Esophagus muscularis mucosa (tissue), 4 donors: Measurements from ENCODE around the gene ETV3. TPM values are rescaled to one million over a fixed set of nuclear protein-coding genes. Genes with fewer than 3 reads are reported as not detected.

Experiments
- DNase-seq: peaks from one replicate; pipeline ENCODE4 v3.0.0-alpha.2; 2017; ENCODE audit errors: extremely low spot score
- H3K27ac ChIP-seq, 4 donors: fragments of 200-600 bp; sonication (generic); replicated peaks in 1 of 4; 1 replicate in 3 of 4; 2 replicates in 1 of 4; pipeline ENCODE4 v1.5.1; 2016 to 2019; ENCODE audit warnings: mild to moderate bottlenecking in 1 of 4
- H3K27me3 ChIP-seq, 4 donors: fragments of 200-600 bp; sonication (generic); one replicate each; pipeline versions ENCODE4 v1.5.1 to v1.6.0; 2016 to 2019
- H3K36me3 ChIP-seq, 4 donors: fragments of 200-600 bp; sonication (generic); one replicate each; pipeline ENCODE4 v1.5.1; 2016 to 2019
- H3K4me1 ChIP-seq, 4 donors: fragments of 200-600 bp; sonication (generic); one replicate each; pipeline ENCODE4 v1.5.1; 2016 to 2019
- H3K4me3 ChIP-seq, 4 donors: fragments of 200-600 bp; sonication (generic); 1 replicate in 2 of 4; 2 replicates in 2 of 4; pipeline ENCODE4 v1.5.1; 2016 to 2019; ENCODE audit warnings: mild to moderate bottlenecking in 4 of 4, moderate library complexity in 1 of 4
- H3K9me3 ChIP-seq, 4 donors: fragments of 200-600 bp; sonication (generic); 1 replicate in 3 of 4; 2 replicates in 1 of 4; pipeline ENCODE4 v1.5.1; 2016 to 2019
- EP300 ChIP-seq: sonication (generic); formaldehyde crosslinking; IDR thresholded peaks from one replicate; pipeline ENCODE4 v1.6.1; 2017; ENCODE audit warnings: antibody characterized with exemption
- POLR2A ChIP-seq: fragments of 450-650 bp; IDR thresholded peaks from one replicate; pipeline ENCODE4 v1.6.1; 2017; ENCODE audit warnings: antibody characterized with exemption, moderate library complexity, mild to moderate bottlenecking, low read depth
- POLR2AphosphoS5 ChIP-seq, 2 donors: sonication (generic); formaldehyde crosslinking; IDR thresholded peaks; one replicate each; pipeline ENCODE4 v1.6.1; 2017; ENCODE audit warnings: antibody characterized with exemption in 2 of 2
- WGBS: methylation state at CpG from one replicate; pipeline ENCODE4 v1.1.5; 2018; 5-methylcytosine and 5-hydroxymethylcytosine counted together
- intact Hi-C: fragments of 100-400 bp; cut with DNase I; formaldehyde crosslinking; loops from one replicate; pipeline ENCODE4 v1.15.1; 2023
- total RNA-seq, 4 donors: library from RNA; depleted of rRNA; stranded (reverse); fragments of >200 nt; gene quantifications; one replicate each; pipeline versions ENCODE4 v1.1.0 to v1.2.1, GENCODE V29; 2016
- TF ChIP-seq, protein P1 (sequence below), 3 experiments: fragments of 200-600 bp in 2 of 3; fragments of 450-650 bp in 1 of 3; sonication (generic) in 2 of 3; IDR thresholded peaks; one replicate each; pipeline ENCODE4 v1.5.1; 2017 to 2019; ENCODE audit warnings: antibody characterized with exemption in 3 of 3, mild to moderate bottlenecking in 2 of 3, moderate library complexity in 1 of 3

ETV3 gene
- total RNA-seq, 4 donors from 2014 or later: 16.6 to 20.0 (median 19.2) TPM

DNA sequence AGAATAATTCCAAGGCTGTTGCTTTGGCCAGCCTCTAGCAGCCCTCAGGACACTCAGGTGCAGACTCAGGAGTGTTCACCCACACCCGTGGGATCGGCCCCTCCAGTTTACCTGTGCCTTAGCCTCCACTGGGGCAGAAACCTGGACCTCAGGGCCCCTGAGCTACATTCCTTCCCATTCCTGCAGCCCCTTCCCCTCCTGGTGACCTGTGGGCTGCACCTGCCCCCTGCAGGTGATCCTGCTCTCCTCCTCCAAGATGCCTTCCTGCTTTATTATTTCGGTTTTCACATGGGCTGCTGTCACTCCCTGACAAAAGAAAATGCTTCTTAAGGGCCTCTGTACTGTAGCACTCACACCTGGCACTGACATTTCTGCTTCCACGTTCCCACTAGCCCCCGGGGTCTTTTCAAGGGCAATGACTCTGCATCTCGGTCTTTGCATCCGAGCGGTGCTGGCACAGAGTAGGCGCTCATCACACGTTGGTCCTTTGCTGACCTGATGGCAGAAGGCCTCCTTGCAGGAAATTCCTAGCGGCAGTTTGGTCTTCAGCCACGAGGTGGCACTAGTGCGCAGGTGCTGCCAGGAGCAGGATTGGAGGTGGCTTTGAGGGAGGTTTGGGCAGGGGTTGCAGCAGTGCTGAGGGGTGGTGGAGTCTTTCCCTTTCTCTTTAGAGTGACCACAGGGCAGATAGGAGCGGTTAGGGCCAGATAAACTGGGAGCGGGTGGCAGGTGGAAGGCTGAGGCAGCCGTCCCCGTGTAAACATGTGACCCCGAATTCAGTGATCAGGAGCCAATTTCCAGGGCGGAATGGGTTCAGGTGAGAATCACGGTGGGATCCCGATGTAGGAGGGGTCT lies 25.3 kb upstream of the ETV3 start:
- Histone ChIP-seq H3K36me3 (no peaks in the 10 kb centered on the region), H3K27ac (no peak overlapping the region), H3K9me3 (no peaks in the 10 kb centered on the region), H3K4me1 (peaks cover 0 to 5% (median 2%) of the 10 kb centered on the region in 4 donors), H3K27me3 (peaks cover 0 to 23% (median 5%) of the 10 kb centered on the region in 4 donors), H3K4me3 (no peak overlapping the region)
- intact Hi-C loops: loop anchor here (5.0 kb wide), 1 partner anchor 329 kb away; no protein-coding TSS in a partner anchor
- TF ChIP-seq POLR2A: no peak
- TF ChIP-seq POLR2AphosphoS5 (IDR thresholded peaks at IDR 0.05): no peak
- no peak for TF ChIP-seq EP300
- TF ChIP-seq, protein P1, sequence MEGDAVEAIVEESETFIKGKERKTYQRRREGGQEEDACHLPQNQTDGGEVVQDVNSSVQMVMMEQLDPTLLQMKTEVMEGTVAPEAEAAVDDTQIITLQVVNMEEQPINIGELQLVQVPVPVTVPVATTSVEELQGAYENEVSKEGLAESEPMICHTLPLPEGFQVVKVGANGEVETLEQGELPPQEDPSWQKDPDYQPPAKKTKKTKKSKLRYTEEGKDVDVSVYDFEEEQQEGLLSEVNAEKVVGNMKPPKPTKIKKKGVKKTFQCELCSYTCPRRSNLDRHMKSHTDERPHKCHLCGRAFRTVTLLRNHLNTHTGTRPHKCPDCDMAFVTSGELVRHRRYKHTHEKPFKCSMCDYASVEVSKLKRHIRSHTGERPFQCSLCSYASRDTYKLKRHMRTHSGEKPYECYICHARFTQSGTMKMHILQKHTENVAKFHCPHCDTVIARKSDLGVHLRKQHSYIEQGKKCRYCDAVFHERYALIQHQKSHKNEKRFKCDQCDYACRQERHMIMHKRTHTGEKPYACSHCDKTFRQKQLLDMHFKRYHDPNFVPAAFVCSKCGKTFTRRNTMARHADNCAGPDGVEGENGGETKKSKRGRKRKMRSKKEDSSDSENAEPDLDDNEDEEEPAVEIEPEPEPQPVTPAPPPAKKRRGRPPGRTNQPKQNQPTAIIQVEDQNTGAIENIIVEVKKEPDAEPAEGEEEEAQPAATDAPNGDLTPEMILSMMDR (IDR thresholded peaks at IDR 0.05): peak; percentile 68 to 98 (median 86)
- no peak for DNase-seq
- 21% methylated on average over 12 of the region's 21 CpGs for WGBS

- Histone ChIP-seq H3K4me1 (peaks cover 0 to 5% (median 2%) of the 10 kb centered on the region in 4 donors), H3K9me3 (no peaks in the 10 kb centered on the region), H3K27me3 (peaks cover 0 to 13% (median 5%) of the 10 kb centered on the region in 4 donors), H3K27ac (no peak overlapping the region), H3K4me3 (no peak overlapping the region), H3K36me3 (no peaks in the 10 kb centered on the region)
- intact Hi-C loops: loop anchor here (5.0 kb wide), 1 partner anchor 330 kb away; no protein-coding TSS in a partner anchor
- TF ChIP-seq, protein P1 (IDR thresholded peaks at IDR 0.05): no peak
- no peak for TF ChIP-seq POLR2A
- no peak for TF ChIP-seq EP300
- TF ChIP-seq POLR2AphosphoS5 (IDR thresholded peaks at IDR 0.05): no peak
- WGBS: 94% methylated on average over 4 of the region's 4 CpGs
- no peak for DNase-seq
These were observed 24.1 kb upstream of the ETV3 start for GRCh38 chr1:157162345-157162744.

- intact Hi-C loops: loop anchor here (5.0 kb wide), 1 partner anchor 330 kb away; no protein-coding TSS in a partner anchor
- WGBS: 82% methylated on average over 5 of the region's 5 CpGs
These were observed 23.7 kb upstream of the ETV3 start for GRCh38 chr1:157161901-157162300.

GRCh38 chr1:157158967-157159366 lies 20.8 kb upstream of the ETV3 start:
- no peak overlapping the region for H3K4me3 ChIP-seq
- 73% methylated on average over 4 of the region's 4 CpGs for WGBS
- TF ChIP-seq EP300: no peak
- intact Hi-C loops: no loop called here
- no peaks in the 10 kb centered on the region for H3K36me3 ChIP-seq
- peaks cover 23 to 29% (median 24%) of the 10 kb centered on the region in 4 donors for H3K4me1 ChIP-seq
- no peak for DNase-seq
- H3K9me3 ChIP-seq: no peaks in the 10 kb centered on the region
- H3K27ac ChIP-seq: no peak overlapping the region
- peaks cover 0 to 22% (median 2%) of the 10 kb centered on the region in 4 donors for H3K27me3 ChIP-seq

More at GRCh38 chr1:157161901-157162300, 23.7 kb upstream of the ETV3 start:
- no peaks in the 10 kb centered on the region for H3K9me3 ChIP-seq
- DNase-seq: no peak
- TF ChIP-seq POLR2AphosphoS5 (IDR thresholded peaks at IDR 0.05) (no peak), POLR2A (no peak), EP300 (no peak)
- TF ChIP-seq, protein P1 (IDR thresholded peaks at IDR 0.05): no peak
- H3K27ac ChIP-seq: no peak overlapping the region
- H3K4me1 ChIP-seq: peaks cover 0 to 5% (median 2%) of the 10 kb centered on the region in 4 donors
- H3K4me3 ChIP-seq: no peak overlapping the region
- peaks cover 0 to 10% (median 4%) of the 10 kb centered on the region in 4 donors for H3K27me3 ChIP-seq
- H3K36me3 ChIP-seq: no peaks in the 10 kb centered on the region

- 66% methylated on average over 9 of the region's 9 CpGs for WGBS
- intact Hi-C loops: no loop called here
- DNase-seq: no peak
- H3K27ac ChIP-seq: no peak overlapping the region
- H3K36me3 ChIP-seq: no peaks in the 10 kb centered on the region
- H3K27me3 ChIP-seq: peaks cover 0 to 20% (median 0%) of the 10 kb centered on the region in 4 donors
- H3K4me1 ChIP-seq: peaks cover 20 to 29% (median 24%) of the 10 kb centered on the region in 4 donors
- H3K9me3 ChIP-seq: no peaks in the 10 kb centered on the region
- no peak for TF ChIP-seq POLR2A
- no peak overlapping the region for H3K4me3 ChIP-seq
These were observed 19.5 kb upstream of the ETV3 start for GRCh38 chr1:157157501-157158190.
